ENCODE data around the gene C16orf54. TPM values are rescaled to one million over a fixed set of nuclear protein-coding genes. Genes with fewer than 3 reads are reported as not detected.

The C16orf54 gene
- total RNA-seq (2022; extraction: Qiagen RNA extraction; ENCODE audit: low read depth): not detected in 5 replicates

GRCh38 chr16:29745853-29746345 is at the start of gene C16orf54:
TSS of gene C16orf54 (minus strand) at chr16:29745990. CDS start at chr16:29744951, 1,039 bp downstream.

GRCh38 chr16:29790183-29790948 is 44.6 kb upstream of the C16orf54 start, which contains the start of gene KIF22:
TSS of gene KIF22 (plus strand) at chr16:29790751. CDS start at chr16:29790760, 9 bp downstream.

GRCh38 chr16:29777576-29778350 is 32.0 kb upstream of the C16orf54 start, which contains the start of gene ZG16:
TSS of gene ZG16 (plus strand) at chr16:29778256. CDS start at chr16:29779267, 1,011 bp downstream.

Other genes with a start within 250 kb of the C16orf54 start
- 26.0 to 44.3 TPM (median 35.2 TPM) in 5 replicates for gene NPIPB12, start 239.6 kb downstream of the C16orf54 start, total RNA-seq (2022; extraction: Qiagen RNA extraction; ENCODE audit: low read depth)
- gene SPN, start 82.7 kb downstream of the C16orf54 start, total RNA-seq (2022; extraction: Qiagen RNA extraction; ENCODE audit: low read depth): 0.01 TPM in 1 of 5 replicates, not detected in the others
- 0.46 to 1.8 TPM (median 0.94 TPM) in 5 replicates for gene QPRT, start 66.8 kb downstream of the C16orf54 start, total RNA-seq (2022; extraction: Qiagen RNA extraction; ENCODE audit: low read depth)
- not detected in 5 replicates for gene ZG16, start 32.3 kb upstream of the C16orf54 start, total RNA-seq (2022; extraction: Qiagen RNA extraction; ENCODE audit: low read depth)
- 81.9 to 103 TPM (median 93.7 TPM) in 5 replicates for gene KIF22, start 44.8 kb upstream of the C16orf54 start, total RNA-seq (2022; extraction: Qiagen RNA extraction; ENCODE audit: low read depth)
- gene MAZ, start 60.5 kb upstream of the C16orf54 start, total RNA-seq (2022; extraction: Qiagen RNA extraction; ENCODE audit: low read depth): 155 to 199 TPM (median 183 TPM) in 5 replicates
- 0.26 to 0.54 TPM (median 0.46 TPM) in 5 replicates for gene PRRT2, start 66.2 kb upstream of the C16orf54 start, total RNA-seq (2022; extraction: Qiagen RNA extraction; ENCODE audit: low read depth)
- gene PAGR1, start 70.2 kb upstream of the C16orf54 start, total RNA-seq (2022; extraction: Qiagen RNA extraction; ENCODE audit: low read depth): 41.2 to 51.3 TPM (median 48.8 TPM) in 5 replicates
- 110 to 134 TPM (median 125 TPM) in 5 replicates for gene MVP, start 74.5 kb upstream of the C16orf54 start, total RNA-seq (2022; extraction: Qiagen RNA extraction; ENCODE audit: low read depth)
- 63.2 to 108 TPM (median 103 TPM) in 5 replicates for gene CDIPT, start 117.2 kb upstream of the C16orf54 start, total RNA-seq (2022; extraction: Qiagen RNA extraction; ENCODE audit: low read depth)
- gene SEZ6L2, start 153.6 kb upstream of the C16orf54 start, total RNA-seq (2022; extraction: Qiagen RNA extraction; ENCODE audit: low read depth): 16.5 to 25.6 TPM (median 21.2 TPM) in 5 replicates
- 20.9 to 30.7 TPM (median 28.3 TPM) in 5 replicates for gene ASPHD1, start 154.5 kb upstream of the C16orf54 start, total RNA-seq (2022; extraction: Qiagen RNA extraction; ENCODE audit: low read depth)
- gene KCTD13, start 180.2 kb upstream of the C16orf54 start, total RNA-seq (2022; extraction: Qiagen RNA extraction; ENCODE audit: low read depth): 15.9 to 22.5 TPM (median 18.2 TPM) in 5 replicates
- gene TMEM219, start 216.1 kb upstream of the C16orf54 start, total RNA-seq (2022; extraction: Qiagen RNA extraction; ENCODE audit: low read depth): 79.8 to 104 TPM (median 96.6 TPM) in 5 replicates
- 27.9 to 37.1 TPM (median 33.4 TPM) in 5 replicates for gene TAOK2, start 227.9 kb upstream of the C16orf54 start, total RNA-seq (2022; extraction: Qiagen RNA extraction; ENCODE audit: low read depth)
- gene HIRIP3, start 249.6 kb upstream of the C16orf54 start, total RNA-seq (2022; extraction: Qiagen RNA extraction; ENCODE audit: low read depth): 13.3 to 18.0 TPM (median 15.7 TPM) in 5 replicates